ENCODE results near the gene ASB1.

ASB1 gene

GRCh38 chr2:238473523-238473922 is 46.8 kb downstream of the ASB1 start:
- DNase-seq: no peak

DNA sequence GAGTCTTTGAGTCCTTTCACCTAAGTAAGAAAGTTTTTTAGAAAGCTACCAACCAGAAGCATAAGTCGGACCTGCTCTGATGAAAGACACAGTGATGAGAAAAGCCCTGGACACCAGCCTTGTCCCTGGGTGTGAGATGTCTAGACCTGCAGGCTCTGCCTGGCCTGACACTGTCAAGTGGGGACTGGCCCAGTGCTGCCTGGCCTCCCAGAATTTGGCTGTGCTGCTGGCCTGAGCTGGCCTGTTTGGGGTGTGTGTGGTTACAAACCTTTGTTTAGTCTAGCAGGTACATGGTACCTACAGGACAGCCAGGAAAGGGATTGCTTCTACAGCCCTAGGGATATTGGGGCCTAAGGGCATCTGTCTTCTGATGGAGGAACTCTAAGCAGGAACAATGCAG is 48.3 kb downstream of the ASB1 start:
- no peak for DNase-seq

- no peak for DNase-seq
Measured at GRCh38 chr2:238475566-238475965, 48.8 kb downstream of the ASB1 start.

GRCh38 chr2:238476258-238476657 is 49.5 kb downstream of the ASB1 start:
- DNase-seq: no peak

- no peak for DNase-seq
Measured at GRCh38 chr2:238478216-238478615, 51.5 kb downstream of the ASB1 start.

DNA sequence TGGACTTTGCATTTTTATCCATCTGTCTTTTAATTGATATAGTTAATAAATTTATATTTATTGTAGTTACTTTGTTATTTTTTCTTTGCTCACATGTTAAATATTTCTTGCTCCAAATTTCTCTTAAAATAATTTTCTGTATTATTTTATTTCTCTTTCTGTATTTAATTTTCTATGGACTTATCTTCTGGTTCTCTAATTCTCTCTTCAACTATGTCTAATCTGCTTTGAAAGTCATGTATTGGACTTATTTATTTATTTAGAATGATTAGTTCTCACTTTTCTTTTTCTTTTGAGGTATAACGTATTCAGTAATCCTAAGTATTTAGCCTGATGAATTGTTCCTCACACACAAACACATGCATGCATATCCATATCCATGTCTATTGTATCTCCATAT is 53.1 kb downstream of the ASB1 start:
- no peak for DNase-seq

DNA sequence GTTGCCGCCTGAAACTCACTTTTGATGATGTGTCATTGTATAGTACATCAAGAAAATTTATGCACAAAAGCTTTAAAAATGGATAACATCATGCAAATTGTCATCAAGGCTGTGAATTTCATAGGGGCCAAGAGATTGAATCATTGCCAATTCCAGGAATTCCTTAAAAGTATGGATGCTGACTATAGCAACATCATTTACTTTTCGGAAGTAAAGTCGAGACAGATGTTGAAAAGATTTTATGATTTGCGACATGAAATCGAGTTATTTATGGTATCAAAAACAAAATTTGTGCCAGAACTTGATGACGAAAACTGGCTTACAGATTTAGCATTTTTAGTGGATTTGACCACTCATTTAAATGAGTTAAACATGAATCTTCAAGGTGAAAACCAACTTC is 56.3 kb downstream of the ASB1 start:
- DNase-seq: no peak

DNA sequence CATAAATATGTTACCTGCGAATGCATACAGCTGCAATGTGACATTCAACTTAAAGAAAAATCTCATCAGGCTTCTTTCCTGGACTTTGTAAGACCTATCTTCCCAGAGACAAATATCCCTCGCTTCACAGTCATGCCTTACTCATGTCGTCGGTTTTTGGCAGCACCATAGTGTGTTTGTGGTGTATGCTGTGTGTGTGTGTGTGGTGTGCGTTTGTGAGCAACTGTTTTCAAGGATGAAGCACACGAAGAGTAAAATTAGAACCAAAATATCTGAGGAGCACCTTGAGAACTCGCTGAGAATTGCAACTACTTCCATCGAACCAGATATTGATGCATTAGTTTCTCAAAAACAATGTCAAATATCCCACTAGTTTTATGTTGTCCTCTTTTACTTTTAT is 56.9 kb downstream of the ASB1 start:
- peak; percentile 6 for DNase-seq

DNA sequence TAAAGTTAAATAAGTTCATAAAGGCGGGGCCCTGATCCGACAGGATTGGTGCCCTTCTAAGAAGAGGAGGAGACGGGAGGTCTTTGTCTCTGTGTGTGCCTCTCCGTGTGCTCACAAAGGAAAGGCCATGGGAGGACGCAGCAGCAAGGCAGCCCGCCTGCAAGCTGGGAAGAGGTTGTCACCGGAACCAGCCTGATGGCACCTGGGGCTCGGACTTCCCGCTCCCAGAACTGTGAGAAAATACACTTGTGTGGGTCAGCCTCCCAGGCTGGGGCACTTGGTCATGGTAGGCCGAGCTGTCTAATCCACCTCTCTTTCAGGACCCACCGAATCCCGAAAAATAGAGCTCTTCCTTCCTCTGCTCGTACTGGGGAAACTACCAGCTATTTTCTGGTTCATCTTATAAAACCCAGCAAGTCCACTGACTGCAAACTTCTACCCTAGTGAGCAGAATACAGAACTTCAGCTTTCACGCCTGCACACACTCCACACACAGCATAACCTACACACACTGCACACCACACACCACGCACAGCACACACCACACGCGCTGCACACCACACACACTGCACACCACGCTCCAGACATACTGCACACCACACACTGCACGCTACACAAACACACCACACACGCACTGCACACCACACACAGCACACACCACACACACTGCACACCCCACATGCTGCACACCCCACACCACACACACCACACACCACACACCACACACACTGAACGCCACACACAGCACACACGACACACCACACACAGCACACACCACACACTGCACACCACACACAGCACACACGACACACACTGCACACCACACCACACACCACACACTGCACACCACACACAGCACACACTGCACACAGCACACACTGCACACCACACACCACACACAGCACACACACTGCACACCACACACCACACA is 58.1 kb downstream of the ASB1 start:
- no peak for DNase-seq

GRCh38 chr2:238486123-238486848 is 59.6 kb downstream of the ASB1 start:
- DNase-seq: no peak

GRCh38 chr2:238487134-238487533 is 60.4 kb downstream of the ASB1 start:
- no peak for DNase-seq

DNA sequence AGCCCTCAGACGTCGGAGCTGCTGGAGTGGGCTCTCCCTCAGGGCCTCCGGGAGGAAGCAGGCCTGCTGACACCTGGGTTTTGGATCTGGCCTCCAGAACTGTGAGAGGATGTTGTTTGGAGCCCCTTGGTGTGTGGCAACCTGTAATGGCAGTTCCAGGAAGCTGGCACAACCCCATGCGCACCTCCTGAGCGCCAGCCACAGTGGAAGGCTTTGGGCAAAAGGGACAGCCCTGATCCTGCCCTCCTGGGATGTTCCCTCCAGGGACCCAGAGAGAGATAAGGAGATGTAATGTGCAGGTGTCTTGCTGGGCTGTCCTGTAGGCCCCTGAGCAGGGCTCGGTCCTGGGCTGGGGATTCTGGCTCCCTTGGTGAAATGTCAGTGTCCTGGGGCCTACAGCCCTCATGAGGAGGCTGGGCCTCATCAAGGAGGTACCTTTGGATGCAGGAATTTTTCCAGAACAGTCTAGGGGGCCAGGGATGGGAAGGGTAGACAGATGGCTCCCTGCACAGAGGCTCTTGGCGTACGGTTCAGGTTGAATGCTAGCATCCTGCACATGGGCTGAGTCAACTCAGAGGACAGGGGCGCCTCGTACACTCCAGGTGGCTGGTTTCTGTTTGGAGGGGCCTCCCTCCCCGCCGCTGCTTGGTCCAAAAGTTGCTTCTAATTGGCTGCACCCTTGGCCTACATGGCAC is 61.1 kb downstream of the ASB1 start:
- DNase-seq: no peak

DNA sequence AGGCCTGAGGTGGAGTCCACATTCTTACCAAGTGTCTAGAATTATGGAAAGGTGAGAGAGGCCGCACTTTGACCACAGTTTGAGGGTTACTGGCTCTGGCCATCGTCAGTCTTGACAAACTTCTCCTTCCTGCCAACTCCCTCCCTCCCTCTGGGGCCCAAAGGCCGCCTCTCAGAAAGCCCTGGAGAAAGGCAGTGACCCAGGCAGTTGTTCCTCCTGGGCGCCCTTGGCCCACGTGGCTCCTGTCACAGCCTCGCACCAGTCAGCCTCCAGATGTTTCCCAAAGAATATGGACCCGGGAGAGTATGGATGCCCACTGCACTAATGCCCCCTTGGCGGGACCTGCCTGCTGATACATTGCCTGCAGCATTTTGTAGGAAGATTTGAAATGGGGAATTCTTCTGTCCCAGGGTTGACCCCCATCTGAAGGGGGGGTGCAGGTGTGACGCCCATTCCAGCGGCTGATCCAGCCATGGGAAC is 61.7 kb downstream of the ASB1 start:
- no peak for DNase-seq

GRCh38 chr2:238489431-238489830 is 62.7 kb downstream of the ASB1 start:
- DNase-seq: no peak

GRCh38 chr2:238489896-238490295 is 63.2 kb downstream of the ASB1 start:
- no peak for DNase-seq

GRCh38 chr2:238492840-238493239 is 66.1 kb downstream of the ASB1 start:
- no peak for DNase-seq

GRCh38 chr2:238493411-238493810 is 66.7 kb downstream of the ASB1 start:
- no peak for DNase-seq

- DNase-seq: no peak
Measured at GRCh38 chr2:238493880-238494572, 67.3 kb downstream of the ASB1 start.

DNA sequence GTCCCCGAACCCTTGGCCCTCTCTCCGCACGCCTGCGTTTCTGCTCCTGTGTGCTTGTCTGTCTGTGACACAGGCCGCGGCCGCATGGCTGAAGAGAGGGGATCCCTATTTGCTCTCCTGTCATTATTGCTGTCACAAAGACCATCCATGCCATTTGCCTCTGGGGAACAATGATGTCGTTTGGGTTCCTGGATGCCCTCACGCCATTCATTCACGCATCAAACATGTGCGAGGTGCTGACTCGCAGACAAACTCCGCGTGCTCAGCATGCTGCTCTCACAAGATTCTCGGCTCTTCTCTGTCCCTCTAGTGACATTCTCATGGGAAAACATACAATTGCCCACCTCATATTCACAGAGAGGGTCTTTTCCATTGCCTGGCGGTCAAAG is 67.8 kb downstream of the ASB1 start:
- no peak for DNase-seq

DNA sequence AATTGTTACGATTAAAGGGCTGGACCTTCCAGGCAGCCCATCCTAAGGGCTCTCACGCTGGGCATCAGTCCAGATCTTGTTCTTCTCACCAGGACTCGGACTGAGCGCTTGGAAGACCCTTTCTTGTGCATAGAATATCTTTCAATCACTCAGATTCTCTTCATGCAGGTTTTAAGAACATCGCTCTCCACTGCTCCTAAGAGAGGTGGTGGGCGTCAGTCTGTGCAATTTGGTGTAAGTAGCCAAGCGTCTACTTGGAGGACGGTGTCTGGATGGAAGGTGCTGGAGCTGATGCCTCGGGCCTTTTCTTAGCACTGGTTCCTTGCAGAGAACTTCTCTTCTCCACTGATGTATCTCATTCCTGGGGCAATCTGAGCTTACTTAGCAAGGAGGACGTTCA is 68.7 kb downstream of the ASB1 start:
- no peak for DNase-seq

DNA sequence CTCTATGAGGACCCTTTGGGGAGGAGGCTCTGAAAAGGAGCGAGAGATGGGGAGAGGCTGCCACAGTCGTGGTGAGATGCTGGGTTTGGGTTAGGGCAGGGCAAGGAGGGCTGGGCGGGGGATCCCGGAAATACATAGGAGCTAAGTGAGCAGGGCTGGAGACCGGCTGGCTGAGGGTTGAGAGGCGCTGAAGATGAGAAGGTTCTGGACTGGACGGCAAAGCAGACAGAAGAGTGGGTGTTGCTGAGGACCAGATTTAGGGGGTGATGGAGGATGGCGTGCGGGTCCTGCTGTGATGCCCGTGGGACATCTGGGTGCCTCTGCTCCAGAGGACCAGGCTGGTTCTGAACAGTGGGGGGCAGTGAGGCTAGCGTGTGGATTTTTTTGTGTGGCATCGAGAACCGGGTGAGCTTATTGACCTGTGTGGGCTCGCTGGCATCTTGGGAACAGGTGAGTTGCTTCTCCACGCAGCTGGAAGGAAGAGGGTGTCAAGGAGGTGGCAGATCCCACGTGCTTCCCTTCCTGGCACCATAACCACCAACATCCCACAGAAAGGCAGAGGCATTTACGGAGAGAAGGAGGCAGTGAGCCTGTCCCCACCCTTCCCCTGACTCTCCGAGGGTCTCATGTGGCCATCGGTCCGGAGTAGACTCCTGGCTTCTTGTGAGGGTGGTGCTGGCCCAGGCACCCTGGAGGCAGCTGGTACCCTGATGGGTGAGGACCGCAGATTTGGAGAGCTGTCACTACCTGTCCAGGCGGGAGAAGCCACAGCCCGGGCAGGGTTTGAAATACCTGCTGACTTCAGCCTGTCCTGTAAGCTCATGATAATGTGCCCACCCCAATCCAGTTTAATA is 70.3 kb downstream of the ASB1 start:
- no peak for DNase-seq

DNA sequence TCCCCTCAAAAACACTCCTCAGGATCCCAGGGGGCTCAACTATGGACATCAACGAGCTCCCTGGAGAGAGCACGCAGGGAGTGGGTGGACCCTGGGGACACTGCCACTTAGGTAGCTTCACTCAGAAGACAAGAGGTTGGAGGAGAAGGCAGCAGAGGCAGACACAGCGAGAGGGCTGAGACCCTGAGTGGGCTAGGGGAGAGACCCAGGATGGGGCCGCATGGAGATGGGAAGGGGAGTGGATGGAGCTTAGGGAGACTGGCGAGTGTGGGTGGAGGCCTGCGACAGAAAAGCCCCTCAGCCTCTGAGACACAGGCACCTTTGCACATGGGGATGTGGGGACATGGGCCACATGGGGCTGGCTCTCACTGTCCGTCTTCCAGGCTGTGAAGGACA is 70.9 kb downstream of the ASB1 start:
- no peak for DNase-seq
